Measurements from ENCODE around the gene FBXO4.

- TF ChIP-seq POLR2A (IDR thresholded peaks at IDR 0.05), result no peak
- TF ChIP-seq, protein P1, sequence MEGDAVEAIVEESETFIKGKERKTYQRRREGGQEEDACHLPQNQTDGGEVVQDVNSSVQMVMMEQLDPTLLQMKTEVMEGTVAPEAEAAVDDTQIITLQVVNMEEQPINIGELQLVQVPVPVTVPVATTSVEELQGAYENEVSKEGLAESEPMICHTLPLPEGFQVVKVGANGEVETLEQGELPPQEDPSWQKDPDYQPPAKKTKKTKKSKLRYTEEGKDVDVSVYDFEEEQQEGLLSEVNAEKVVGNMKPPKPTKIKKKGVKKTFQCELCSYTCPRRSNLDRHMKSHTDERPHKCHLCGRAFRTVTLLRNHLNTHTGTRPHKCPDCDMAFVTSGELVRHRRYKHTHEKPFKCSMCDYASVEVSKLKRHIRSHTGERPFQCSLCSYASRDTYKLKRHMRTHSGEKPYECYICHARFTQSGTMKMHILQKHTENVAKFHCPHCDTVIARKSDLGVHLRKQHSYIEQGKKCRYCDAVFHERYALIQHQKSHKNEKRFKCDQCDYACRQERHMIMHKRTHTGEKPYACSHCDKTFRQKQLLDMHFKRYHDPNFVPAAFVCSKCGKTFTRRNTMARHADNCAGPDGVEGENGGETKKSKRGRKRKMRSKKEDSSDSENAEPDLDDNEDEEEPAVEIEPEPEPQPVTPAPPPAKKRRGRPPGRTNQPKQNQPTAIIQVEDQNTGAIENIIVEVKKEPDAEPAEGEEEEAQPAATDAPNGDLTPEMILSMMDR (IDR thresholded peaks at IDR 0.05), result no peak
These were observed 35.4 kb downstream of the FBXO4 start for GRCh38 chr5:41960481-41960880.
